ENCODE measurements around the gene RAB10.
"Not testable (repeated sequence)": the region's sequence is repeated elsewhere in the genome, so short reads cannot be mapped to it uniquely, and the experiment has no call there.

RAB10 gene

GRCh38 chr2:26088931-26089330 is 55.0 kb downstream of the RAB10 start:
- DNase-seq (ENCODE audit: low read depth, low spot score): not testable (repeated sequence)

- DNase-seq (ENCODE audit: low read depth, low spot score): no peak
Measured at GRCh38 chr2:26089337-26089736, 55.5 kb downstream of the RAB10 start.

- no peak for DNase-seq (ENCODE audit: low read depth, low spot score)
Measured at GRCh38 chr2:26095758-26096157, 61.9 kb downstream of the RAB10 start.

- DNase-seq (ENCODE audit: low read depth, low spot score): no peak
Measured at GRCh38 chr2:26099933-26100332, 66.0 kb downstream of the RAB10 start.

GRCh38 chr2:26100384-26100783 is 66.5 kb downstream of the RAB10 start:
- DNase-seq (ENCODE audit: low read depth, low spot score): no peak

- DNase-seq (ENCODE audit: low read depth, low spot score): no peak
Measured at GRCh38 chr2:26103752-26104151, 69.9 kb downstream of the RAB10 start.

- not testable (repeated sequence) for DNase-seq (ENCODE audit: low read depth, low spot score)
Measured at GRCh38 chr2:26108701-26109100, 74.8 kb downstream of the RAB10 start.

GRCh38 chr2:26112201-26112600 is 78.3 kb downstream of the RAB10 start:
- no peak for DNase-seq (ENCODE audit: low read depth, low spot score)

- DNase-seq (ENCODE audit: low read depth, low spot score): no peak
Measured at GRCh38 chr2:26114151-26114550, 80.3 kb downstream of the RAB10 start.

GRCh38 chr2:26118682-26119081 is 84.8 kb downstream of the RAB10 start:
- no peak for DNase-seq (ENCODE audit: low read depth, low spot score)

GRCh38 chr2:26119521-26119920 is 85.6 kb downstream of the RAB10 start:
- no peak for DNase-seq (ENCODE audit: low read depth, low spot score)

- DNase-seq (ENCODE audit: low read depth, low spot score): no peak
Measured at GRCh38 chr2:26122630-26123029, 88.7 kb downstream of the RAB10 start.

GRCh38 chr2:26123426-26123825 is 89.5 kb downstream of the RAB10 start:
- DNase-seq (ENCODE audit: low read depth, low spot score): no peak

- no peak for DNase-seq (ENCODE audit: low read depth, low spot score)
Measured at GRCh38 chr2:26126074-26126473, 92.2 kb downstream of the RAB10 start.

- no peak for DNase-seq (ENCODE audit: low read depth, low spot score)
Measured at GRCh38 chr2:26128176-26128575, 94.3 kb downstream of the RAB10 start.

- no peak for DNase-seq (ENCODE audit: low read depth, low spot score)
Measured at GRCh38 chr2:26130763-26131162, 96.9 kb downstream of the RAB10 start.

GRCh38 chr2:26136451-26136850 is 102.6 kb downstream of the RAB10 start:
- DNase-seq (ENCODE audit: low read depth, low spot score): no peak

- DNase-seq (ENCODE audit: low read depth, low spot score): no peak
Measured at GRCh38 chr2:26139269-26140183, 105.6 kb downstream of the RAB10 start.

GRCh38 chr2:26141145-26141769 is 107.4 kb downstream of the RAB10 start:
- no peak for DNase-seq (ENCODE audit: low read depth, low spot score)

GRCh38 chr2:26144031-26144430 is 110.1 kb downstream of the RAB10 start:
- no peak for DNase-seq (ENCODE audit: low read depth, low spot score)

GRCh38 chr2:26144953-26145680 is 111.2 kb downstream of the RAB10 start:
- DNase-seq (ENCODE audit: low read depth, low spot score): peak; percentile 20

GRCh38 chr2:26148501-26148900 is 114.6 kb downstream of the RAB10 start:
- no peak for DNase-seq (ENCODE audit: low read depth, low spot score)

Data from smooth muscle cell of the brain vasculature (primary cell).